Liver (tissue), 9 donors: ENCODE results near the gene RAI1. TPM values are rescaled to one million over a fixed set of nuclear protein-coding genes. Genes with fewer than 3 reads are reported as not detected.

Source experiments
- DNase-seq: peaks from one replicate; pipeline ENCODE4 v3.0.0-alpha.2; 2017; ENCODE audit warnings: low spot score
- H3K27ac ChIP-seq, 2 donors: one replicate each; pipeline ENCODE4 v1.7.0; 2013; ENCODE audit warnings: inconsistent platforms in 2 of 2, low read length in 2 of 2, control low read depth in 1 of 2, low read depth in 1 of 2, mild to moderate bottlenecking in 1 of 2
- H3K27me3 ChIP-seq, 4 donors: one replicate each; pipeline versions ENCODE4 v1.6.1 to v1.7.0; 2013; ENCODE audit warnings: low read length in 3 of 4, inconsistent platforms in 1 of 4, mild to moderate bottlenecking in 1 of 4, moderate library complexity in 1 of 4; ENCODE audit not compliant: control insufficient read depth in 4 of 4, insufficient read depth in 4 of 4
- H3K36me3 ChIP-seq, 4 donors: one replicate each; pipeline versions ENCODE4 v1.6.1 to v1.7.0; 2013; ENCODE audit warnings: low read length in 3 of 4, mild to moderate bottlenecking in 3 of 4, low read depth in 1 of 4, moderate library complexity in 1 of 4; ENCODE audit not compliant: control insufficient read depth in 4 of 4, insufficient read depth in 3 of 4
- H3K4me1 ChIP-seq, 4 donors: one replicate each; pipeline versions ENCODE4 v1.6.1 to v1.7.0; 2013; ENCODE audit warnings: low read length in 3 of 4, mild to moderate bottlenecking in 3 of 4, moderate library complexity in 1 of 4; ENCODE audit not compliant: control insufficient read depth in 4 of 4, insufficient read depth in 4 of 4
- H3K4me3 ChIP-seq, 3 donors: one replicate each; pipeline versions ENCODE4 v1.6.1 to v1.7.0; 2013; ENCODE audit warnings: low read length in 3 of 3, control low read depth in 1 of 3, low read depth in 1 of 3, mild to moderate bottlenecking in 1 of 3
- H3K9ac ChIP-seq, 2 donors: one replicate each; pipeline ENCODE4 v1.7.0; 2013; ENCODE audit warnings: low read length in 2 of 2, mild to moderate bottlenecking in 2 of 2, moderate library complexity in 2 of 2, control low read depth in 1 of 2, low read depth in 1 of 2
- H3K9me3 ChIP-seq, 4 donors: one replicate each; pipeline versions ENCODE4 v1.6.1 to v1.7.0; 2013; ENCODE audit warnings: low read length in 3 of 4; ENCODE audit not compliant: control insufficient read depth in 4 of 4
- CTCF ChIP-seq: fragments of 150-350 bp; IDR thresholded peaks from 2 replicates; pipeline ENCODE4 v1.5.1; 2017; ENCODE audit warnings: improper control_type of control experiment, low read depth, low read length; ENCODE audit not compliant: missing input control
- EGR1 ChIP-seq, 2 donors: IDR thresholded peaks; 2 replicates each; pipeline ENCODE4 v1.6.1; 2016 to 2018; ENCODE audit warnings: antibody characterized with exemption in 2 of 2, low read depth in 2 of 2
- FOXA1 ChIP-seq: IDR thresholded peaks from 2 replicates; pipeline ENCODE4 v1.6.1; 2016; ENCODE audit warnings: antibody characterized with exemption
- GABPA ChIP-seq, 2 donors: IDR thresholded peaks in 1 of 2; conservative IDR thresholded peaks in 1 of 2; 2 replicates each; pipeline ENCODE4 v1.6.1; 2016; ENCODE audit warnings: antibody characterized with exemption in 2 of 2, mild to moderate bottlenecking in 1 of 2, moderate library complexity in 1 of 2
- HNF4A ChIP-seq, 2 donors: conservative IDR thresholded peaks; 2 replicates each; pipeline ENCODE4 v1.6.1; 2016; ENCODE audit warnings: antibody characterized with exemption in 2 of 2, mild to moderate bottlenecking in 2 of 2
- HNF4G ChIP-seq: IDR thresholded peaks from 2 replicates; pipeline ENCODE4 v1.6.1; 2016; ENCODE audit warnings: antibody characterized with exemption
- MAX ChIP-seq: IDR thresholded peaks from 2 replicates; pipeline ENCODE4 v1.6.1; 2016; ENCODE audit warnings: antibody characterized with exemption
- NR2F2 ChIP-seq: IDR thresholded peaks from 2 replicates; pipeline ENCODE4 v1.6.1; 2016; ENCODE audit warnings: antibody characterized with exemption
- RAD21 ChIP-seq, 2 donors: IDR thresholded peaks; 2 replicates each; pipeline ENCODE4 v1.6.1; 2016; ENCODE audit warnings: antibody characterized with exemption in 2 of 2, mild to moderate bottlenecking in 2 of 2
- REST ChIP-seq: IDR thresholded peaks from 2 replicates; pipeline ENCODE4 v1.6.1; 2016; ENCODE audit warnings: antibody characterized with exemption, mild to moderate bottlenecking
- RXRA ChIP-seq, 2 donors: IDR thresholded peaks; 2 replicates each; pipeline ENCODE4 v1.6.1; 2017 to 2018; ENCODE audit warnings: antibody characterized with exemption in 2 of 2, mild to moderate bottlenecking in 1 of 2
- SP1 ChIP-seq: IDR thresholded peaks from 2 replicates; pipeline ENCODE4 v1.6.1; 2018; ENCODE audit warnings: antibody characterized with exemption, mild to moderate bottlenecking
- TAF1 ChIP-seq: conservative IDR thresholded peaks from 2 replicates; pipeline ENCODE4 v1.6.1; 2016; ENCODE audit warnings: antibody characterized with exemption, mild to moderate bottlenecking
- YY1 ChIP-seq: IDR thresholded peaks from 2 replicates; pipeline ENCODE4 v1.6.1; 2016; ENCODE audit warnings: antibody characterized with exemption, mild to moderate bottlenecking
- ZBTB33 ChIP-seq: IDR thresholded peaks from 2 replicates; pipeline ENCODE4 v1.6.1; 2016; ENCODE audit warnings: antibody characterized with exemption
- WGBS: extraction: QIAGEN DNeasy Blood & Tissue Kit; methylation state at CpG from one replicate; pipeline ENCODE4 v1.1.7; 2013; 5-methylcytosine and 5-hydroxymethylcytosine counted together
- polyA plus RNA-seq, 2 donors: library from polyadenylated mRNA; stranded (reverse) in 1 of 2; unstranded in 1 of 2; fragments of 200-250 nt in 1 of 2; fragments of >200 nt in 1 of 2; fragmentation: Nextera tagmentation in 1 of 2; extraction: Ambion mirVana in 1 of 2; gene quantifications; one replicate each; pipeline versions ENCODE4 v1.2.1 to v1.2.3, GENCODE V29; 2013 to 2015
- total RNA-seq, 2 donors: library from RNA; depleted of rRNA; stranded (reverse); fragments of >200 nt; gene quantifications; one replicate each; pipeline ENCODE4 v1.2.3, GENCODE V29; 2014
- donor health status: healthy.
- donor health status: healthy.
- donor health status: healthy.
- donor health status: healthy.
- donor health status: healthy.

The RAI1 gene
- total and polyA plus RNA-seq, 4 donors, result 0.57 to 7.6 (median 5.3) TPM

GRCh38 chr17:17774009-17774881, 93.0 kb downstream of the RAI1 start:
- no peak overlapping the region for H3K9ac ChIP-seq
- H3K9me3 ChIP-seq, result no peaks in the 10 kb centered on the region
- H3K36me3 ChIP-seq, result no peaks in the 10 kb centered on the region
- peaks cover 0 to 1% (median 0%) of the 10 kb centered on the region in 4 donors for H3K4me1 ChIP-seq
- H3K27me3 ChIP-seq, result no peaks in the 10 kb centered on the region
- DNase-seq, result no peak
- no peak overlapping the region for H3K4me3 ChIP-seq
- TF ChIP-seq CTCF (peak; percentile 24), NR2F2 (no peak), RAD21 (IDR thresholded peaks at IDR 0.05) (peak in 1 of 2 donors; percentile 41)
- peak overlapping the region in 1 of 2 donors; percentile 31 for H3K27ac ChIP-seq
- 67% methylated on average over 21 of the region's 21 CpGs for WGBS

- H3K36me3 ChIP-seq, result no peaks in the 10 kb centered on the region
- 91% methylated on average over 3 of the region's 3 CpGs for WGBS
- no peaks in the 10 kb centered on the region for H3K9me3 ChIP-seq
- H3K9ac ChIP-seq, result no peak overlapping the region
- no peaks in the 10 kb centered on the region for H3K27me3 ChIP-seq
- no peak overlapping the region for H3K27ac ChIP-seq
- TF ChIP-seq ZBTB33, result no peak
- no peak for TF ChIP-seq HNF4G
- no peak for TF ChIP-seq MAX
- TF ChIP-seq TAF1, result no peak
- no peak for TF ChIP-seq SP1
- TF ChIP-seq RXRA (IDR thresholded peaks at IDR 0.05), result no peak
- no peak overlapping the region for H3K4me3 ChIP-seq
- H3K4me1 ChIP-seq, result peaks cover 0 to 7% (median 2%) of the 10 kb centered on the region in 4 donors
- no peak for DNase-seq
These were observed 95.6 kb downstream of the RAI1 start for GRCh38 chr17:17776889-17777288.

GRCh38 chr17:17778308-17779014, 97.2 kb downstream of the RAI1 start:
- H3K4me3 ChIP-seq, result no peak overlapping the region
- no peak for DNase-seq
- TF ChIP-seq RXRA (IDR thresholded peaks at IDR 0.05) (peak in 1 of 2 donors; percentile 38), HNF4A (conservative IDR thresholded peaks at IDR 0.05) (no peak), EGR1 (IDR thresholded peaks at IDR 0.05; ENCODE audit: low read depth in 2 of 2) (no peak), SP1 (peak; percentile 15), YY1 (no peak), FOXA1 (no peak), TAF1 (no peak), CTCF (no peak), RAD21 (IDR thresholded peaks at IDR 0.05) (peak in 1 of 2 donors; percentile 13), REST (no peak), HNF4G (no peak), GABPA (IDR thresholded peaks at IDR 0.05 in 1 of 2, conservative IDR thresholded peaks at IDR 0.05 in 1 of 2) (no peak)

More at GRCh38 chr17:17778308-17779014, 97.2 kb downstream of the RAI1 start:
- H3K27ac ChIP-seq, result peak overlapping the region in 1 of 2 donors; percentile 42
- no peak overlapping the region for H3K9ac ChIP-seq
- no peaks in the 10 kb centered on the region for H3K36me3 ChIP-seq
- H3K27me3 ChIP-seq, result no peaks in the 10 kb centered on the region
- 88% methylated on average over 8 of the region's 8 CpGs for WGBS
- H3K9me3 ChIP-seq, result no peaks in the 10 kb centered on the region
- peaks cover 4 to 16% (median 5%) of the 10 kb centered on the region in 4 donors for H3K4me1 ChIP-seq
